Suprapubic skin (tissue), 4 donors: ENCODE measurements around the gene CELF4. TPM values are rescaled to one million over a fixed set of nuclear protein-coding genes. Genes with fewer than 3 reads are reported as not detected.

Source experiments
- DNase-seq, 2 donors: peaks; one replicate each; pipeline ENCODE4 v3.0.0-alpha.2; 2019; ENCODE audit warnings: low spot score in 2 of 2
- H3K27ac ChIP-seq: fragments of 200-600 bp; sonication (generic); one replicate; pipeline ENCODE4 v1.5.1; 2019
- H3K27me3 ChIP-seq: fragments of 200-600 bp; sonication (generic); one replicate; pipeline ENCODE4 v1.5.1; 2019
- H3K36me3 ChIP-seq: fragments of 200-600 bp; sonication (generic); one replicate; pipeline ENCODE4 v1.5.1; 2019
- H3K4me1 ChIP-seq: fragments of 200-600 bp; sonication (generic); one replicate; pipeline ENCODE4 v1.5.1; 2019
- H3K4me3 ChIP-seq: fragments of 200-600 bp; sonication (generic); one replicate; pipeline ENCODE4 v1.5.1; 2019; ENCODE audit warnings: mild to moderate bottlenecking
- H3K9me3 ChIP-seq: fragments of 200-600 bp; sonication (generic); one replicate; pipeline ENCODE4 v1.5.1; 2019
- EP300 ChIP-seq: sonication (generic); formaldehyde crosslinking; IDR thresholded peaks from one replicate; pipeline ENCODE4 v1.6.1; 2017; ENCODE audit warnings: antibody characterized with exemption
- POLR2A ChIP-seq, 2 donors: fragments of 450-650 bp; IDR thresholded peaks; one replicate each; pipeline ENCODE4 v1.6.1; 2017; ENCODE audit warnings: antibody characterized with exemption in 2 of 2, mild to moderate bottlenecking in 2 of 2, moderate library complexity in 2 of 2
- POLR2AphosphoS5 ChIP-seq, 3 donors: sonication (generic); formaldehyde crosslinking; IDR thresholded peaks; one replicate each; pipeline ENCODE4 v1.6.1; 2017; ENCODE audit warnings: antibody characterized with exemption in 3 of 3
- WGBS: methylation state at CpG from one replicate; pipeline ENCODE4 v1.1.5; 2018; 5-methylcytosine and 5-hydroxymethylcytosine counted together
- total RNA-seq, 4 donors: library from RNA; depleted of rRNA; stranded (reverse); fragments of >200 nt; gene quantifications; one replicate each; pipeline ENCODE4 v1.1.0, GENCODE V29; 2016
- TF ChIP-seq, protein P1 (sequence below), 2 donors: fragments of 200-600 bp in 1 of 2; fragments of 450-650 bp in 1 of 2; sonication (generic) in 1 of 2; IDR thresholded peaks; one replicate each; pipeline ENCODE4 v1.5.1; 2016 to 2019; ENCODE audit warnings: antibody characterized with exemption in 2 of 2, mild to moderate bottlenecking in 1 of 2, moderate library complexity in 1 of 2

Gene CELF4
- total RNA-seq, 4 donors from 2014 or later = not detected

DNA sequence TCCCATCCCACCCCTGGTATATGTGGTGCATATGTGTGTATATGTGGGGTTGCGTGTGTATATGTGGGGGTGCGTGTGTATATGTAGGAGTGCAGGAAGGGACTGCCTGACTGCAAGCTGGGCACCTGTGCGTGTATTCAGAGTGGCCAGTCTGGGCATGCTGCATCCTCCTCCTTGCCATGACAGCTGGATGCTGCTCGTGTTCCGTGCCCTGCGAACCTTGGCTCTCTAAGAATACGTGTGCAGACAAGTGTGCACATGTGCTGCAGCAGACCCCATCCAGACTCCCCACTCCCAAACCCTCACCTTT is 222.1 kb downstream of the CELF4 start:
- Histone ChIP-seq H3K27me3 (peaks cover 29% of the 10 kb centered on the region), H3K27ac (no peak overlapping the region), H3K4me3 (no peak overlapping the region), H3K9me3 (no peaks in the 10 kb centered on the region), H3K4me1 (no peaks in the 10 kb centered on the region), H3K36me3 (no peaks in the 10 kb centered on the region)
- TF ChIP-seq EP300 = no peak
- TF ChIP-seq POLR2AphosphoS5 (IDR thresholded peaks at IDR 0.05) = no peak
- no peak for TF ChIP-seq POLR2A (IDR thresholded peaks at IDR 0.05)
- TF ChIP-seq, protein P1, sequence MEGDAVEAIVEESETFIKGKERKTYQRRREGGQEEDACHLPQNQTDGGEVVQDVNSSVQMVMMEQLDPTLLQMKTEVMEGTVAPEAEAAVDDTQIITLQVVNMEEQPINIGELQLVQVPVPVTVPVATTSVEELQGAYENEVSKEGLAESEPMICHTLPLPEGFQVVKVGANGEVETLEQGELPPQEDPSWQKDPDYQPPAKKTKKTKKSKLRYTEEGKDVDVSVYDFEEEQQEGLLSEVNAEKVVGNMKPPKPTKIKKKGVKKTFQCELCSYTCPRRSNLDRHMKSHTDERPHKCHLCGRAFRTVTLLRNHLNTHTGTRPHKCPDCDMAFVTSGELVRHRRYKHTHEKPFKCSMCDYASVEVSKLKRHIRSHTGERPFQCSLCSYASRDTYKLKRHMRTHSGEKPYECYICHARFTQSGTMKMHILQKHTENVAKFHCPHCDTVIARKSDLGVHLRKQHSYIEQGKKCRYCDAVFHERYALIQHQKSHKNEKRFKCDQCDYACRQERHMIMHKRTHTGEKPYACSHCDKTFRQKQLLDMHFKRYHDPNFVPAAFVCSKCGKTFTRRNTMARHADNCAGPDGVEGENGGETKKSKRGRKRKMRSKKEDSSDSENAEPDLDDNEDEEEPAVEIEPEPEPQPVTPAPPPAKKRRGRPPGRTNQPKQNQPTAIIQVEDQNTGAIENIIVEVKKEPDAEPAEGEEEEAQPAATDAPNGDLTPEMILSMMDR (IDR thresholded peaks at IDR 0.05) = no peak
- WGBS = 33% methylated on average over 6 of the region's 7 CpGs
- no peak for DNase-seq

DNA sequence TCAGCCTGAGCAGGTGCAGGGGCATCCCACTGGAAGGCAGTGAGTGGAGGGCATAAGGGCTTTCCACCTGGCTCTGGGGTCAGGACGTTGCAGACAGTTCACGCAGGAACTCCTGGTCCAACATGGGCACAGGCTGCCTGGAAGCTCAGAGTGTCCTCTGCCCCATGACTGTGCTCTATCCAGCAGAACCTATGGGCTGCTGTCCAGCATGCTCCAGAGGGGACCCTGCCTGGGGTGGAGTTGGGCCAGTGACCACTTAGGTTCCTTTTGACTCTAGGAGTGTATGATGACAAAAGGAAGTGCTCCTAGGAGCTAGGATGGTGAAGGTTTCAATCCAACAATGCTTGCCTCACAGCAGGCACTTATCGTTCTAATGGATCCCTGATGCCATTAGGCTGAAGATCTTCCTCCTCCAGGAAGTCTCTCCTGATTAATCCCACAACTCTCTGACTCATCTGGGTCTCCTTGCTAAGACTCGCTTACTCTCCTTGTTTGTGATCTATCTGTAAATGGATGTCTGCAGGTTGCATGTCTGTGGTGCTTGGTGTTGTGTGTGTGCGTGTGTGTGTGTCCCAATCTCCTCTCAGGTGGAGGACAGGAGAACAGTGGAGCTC is 224.0 kb downstream of the CELF4 start:
- H3K27me3 ChIP-seq = peaks cover 25% of the 10 kb centered on the region

DNA sequence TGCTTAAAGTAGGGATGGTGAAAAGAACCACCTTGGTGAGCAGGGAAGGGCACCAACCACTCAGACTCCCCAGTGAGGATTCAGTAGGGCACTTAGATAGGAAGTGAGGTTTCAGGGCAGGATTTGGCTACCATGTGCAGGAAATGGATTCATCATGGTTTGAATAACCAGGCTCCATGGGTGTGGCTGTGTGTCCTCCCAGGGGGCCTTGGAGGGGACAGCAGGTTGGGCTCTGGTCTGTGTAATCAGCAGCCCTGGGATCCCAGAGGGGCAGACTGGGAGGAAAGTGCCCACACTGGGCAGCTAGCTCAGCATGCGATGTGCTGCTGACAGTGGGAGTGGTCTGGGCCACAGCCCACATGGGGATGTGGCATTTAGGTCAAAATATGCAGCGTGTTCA is 224.6 kb downstream of the CELF4 start:
- H3K4me3 ChIP-seq = no peak overlapping the region
- H3K9me3 ChIP-seq = no peaks in the 10 kb centered on the region
- no peak overlapping the region for H3K27ac ChIP-seq
- WGBS = 28% methylated on average over 2 of the region's 2 CpGs
- H3K27me3 ChIP-seq = peaks cover 23% of the 10 kb centered on the region
- no peaks in the 10 kb centered on the region for H3K36me3 ChIP-seq
- TF ChIP-seq POLR2AphosphoS5 (IDR thresholded peaks at IDR 0.05) = no peak
- TF ChIP-seq EP300 = no peak
- no peak for DNase-seq
- H3K4me1 ChIP-seq = no peaks in the 10 kb centered on the region

More for the DNA sequence above, 224.0 kb downstream of the CELF4 start:
- no peak overlapping the region for H3K27ac ChIP-seq
- no peak overlapping the region for H3K4me3 ChIP-seq
- no peaks in the 10 kb centered on the region for H3K36me3 ChIP-seq
- H3K9me3 ChIP-seq = no peaks in the 10 kb centered on the region
- TF ChIP-seq, protein P1 (IDR thresholded peaks at IDR 0.05) = no peak
- TF ChIP-seq EP300 = no peak
- no peak for TF ChIP-seq POLR2AphosphoS5 (IDR thresholded peaks at IDR 0.05)
- no peak for TF ChIP-seq POLR2A (IDR thresholded peaks at IDR 0.05)
- WGBS = 73% methylated on average over 5 of the region's 5 CpGs
- no peaks in the 10 kb centered on the region for H3K4me1 ChIP-seq
- DNase-seq = no peak

DNA sequence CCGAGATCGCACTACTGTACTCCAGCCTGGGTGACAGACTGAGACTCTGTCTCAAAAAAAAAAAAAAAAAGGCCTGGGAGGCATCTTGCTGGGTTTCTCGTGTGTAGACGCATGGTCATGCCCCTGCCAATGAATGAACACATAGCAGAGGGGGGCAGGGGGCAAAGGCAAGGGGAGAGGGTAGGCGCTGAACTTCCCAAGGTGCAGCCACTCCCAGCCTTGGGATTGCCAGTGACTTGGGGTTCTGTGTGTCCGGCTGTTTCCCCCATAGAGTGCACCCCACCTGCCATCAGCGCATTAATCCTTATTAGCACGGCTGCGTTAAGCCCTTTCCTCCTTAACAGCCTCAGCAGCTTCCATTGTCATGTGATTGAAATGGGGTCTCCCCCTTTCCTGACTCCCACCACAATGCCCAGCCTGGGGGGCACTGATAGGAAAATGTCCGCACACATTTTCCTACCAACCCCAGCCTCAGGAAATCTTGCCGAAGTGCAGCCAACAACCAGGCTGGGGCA is 225.8 kb downstream of the CELF4 start:
- Histone ChIP-seq H3K27me3 (peaks cover 11% of the 10 kb centered on the region), H3K27ac (no peak overlapping the region), H3K9me3 (no peaks in the 10 kb centered on the region), H3K4me3 (no peak overlapping the region), H3K36me3 (no peaks in the 10 kb centered on the region), H3K4me1 (no peaks in the 10 kb centered on the region)
- whole genome bisulfite sequencing = 78% methylated on average over 11 of the region's 11 CpGs
- DNase-seq = no peak
- TF ChIP-seq EP300 = no peak
- no peak for TF ChIP-seq POLR2A (IDR thresholded peaks at IDR 0.05)
- TF ChIP-seq POLR2AphosphoS5 (IDR thresholded peaks at IDR 0.05) = no peak
- TF ChIP-seq, protein P1 (IDR thresholded peaks at IDR 0.05) = no peak

DNA sequence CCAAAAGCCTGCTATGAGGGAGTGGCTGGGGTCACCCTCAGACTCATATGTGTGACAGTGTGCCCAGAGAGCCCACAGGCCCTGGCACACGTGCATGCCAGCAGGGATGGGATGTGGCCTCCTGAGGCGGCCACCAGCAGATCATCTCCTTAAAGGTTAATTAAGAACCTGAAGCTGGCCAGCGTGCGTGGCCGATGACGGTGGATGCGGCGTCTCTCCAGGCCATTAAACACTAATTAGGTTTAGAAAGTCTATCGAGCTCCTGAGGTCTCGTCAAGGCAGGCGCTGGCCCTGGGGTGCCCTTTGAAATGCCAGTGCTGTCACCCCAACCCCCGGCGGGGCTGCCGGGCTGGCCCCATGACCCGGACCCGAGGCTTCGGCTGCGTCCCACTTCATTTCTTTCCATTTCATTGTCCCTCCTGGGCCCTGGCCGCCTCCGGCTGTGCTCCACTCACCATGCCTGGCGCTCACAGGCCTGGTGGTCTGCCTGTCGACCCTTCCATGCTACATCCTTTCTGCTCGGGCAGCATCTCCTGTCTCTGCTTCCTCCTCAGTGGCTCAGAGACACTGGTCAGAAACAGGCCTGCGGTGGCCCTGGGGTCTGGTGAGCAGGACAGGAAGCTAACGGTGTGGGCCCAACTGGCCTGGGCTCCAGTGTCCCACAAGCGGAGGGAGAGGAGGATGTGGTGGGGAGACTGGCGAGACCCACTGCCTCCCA is 228.9 kb downstream of the CELF4 start:
- TF ChIP-seq, protein P1 (IDR thresholded peaks at IDR 0.05) = no peak
- TF ChIP-seq POLR2AphosphoS5 (IDR thresholded peaks at IDR 0.05) (no peak), POLR2A (IDR thresholded peaks at IDR 0.05) (no peak), EP300 (no peak)
- WGBS = 90% methylated on average over 21 of the region's 27 CpGs

More for the DNA sequence above, 228.9 kb downstream of the CELF4 start:
- DNase-seq = no peak
- no peaks in the 10 kb centered on the region for H3K27me3 ChIP-seq
- no peak overlapping the region for H3K27ac ChIP-seq
- H3K4me3 ChIP-seq = no peak overlapping the region
- no peaks in the 10 kb centered on the region for H3K4me1 ChIP-seq
- H3K9me3 ChIP-seq = no peaks in the 10 kb centered on the region
- H3K36me3 ChIP-seq = no peaks in the 10 kb centered on the region
